H1 (cell line): ENCODE results near the gene MPRIP. TPM values are rescaled to one million over a fixed set of nuclear protein-coding genes. Genes with fewer than 3 reads are reported as not detected.

Source experiments
- CTCF ChIA-PET: fragments of 300-600 bp; sonication (Branson Sonifier 250); formaldehyde crosslinking; loops from one replicate; lab custom pipeline; 2021; ENCODE audit not compliant: partially characterized antibody; lab: Charles Lee
- POLR2A ChIA-PET: fragments of 300-600 bp; sonication (Branson Sonifier 250); formaldehyde crosslinking; loops from one replicate; lab custom pipeline; 2021; ENCODE audit warnings: inconsistent platforms; ENCODE audit not compliant: partially characterized antibody; lab: Charles Lee
- DNase-seq, 2 experiments: peaks; one replicate each; pipeline versions ENCODE4 v3.0.0 to v3.0.0-alpha.2; 2010 to 2022; ENCODE audit warnings: low spot score in 2 of 2, low read depth in 1 of 2, mixed read lengths in 1 of 2
- FAIRE-seq: peaks from 2 replicates; lab custom pipeline; 2011; peaks lifted over from hg19 to GRCh38; lab: Jason Lieb, UNC
- H2AFZ ChIP-seq: 2 replicates; pipeline ENCODE4 v1.8.1; 2012; ENCODE audit warnings: low read length, inconsistent platforms
- H2AK5ac ChIP-seq: 2 replicates; pipeline ENCODE4 v1.6.1; 2013; ENCODE audit warnings: low read depth, low read length
- H2BK120ac ChIP-seq: replicated peaks from 2 replicates; pipeline ENCODE3; 2013; ENCODE audit warnings: low read depth, low read length, inconsistent platforms
- H2BK12ac ChIP-seq: 2 replicates; pipeline ENCODE4 v1.6.1; 2013; ENCODE audit warnings: low read depth, low read length
- H2BK15ac ChIP-seq: 2 replicates; pipeline ENCODE4 v1.6.1; 2013; ENCODE audit warnings: low read length
- H2BK20ac ChIP-seq: 2 replicates; pipeline ENCODE4 v1.6.1; 2013; ENCODE audit warnings: low read length
- H2BK5ac ChIP-seq: 2 replicates; pipeline ENCODE4 v1.6.1; 2013; ENCODE audit warnings: low read depth, low read length
- H3K14ac ChIP-seq: 2 replicates; pipeline ENCODE4 v1.6.1; 2013; ENCODE audit warnings: inconsistent platforms; ENCODE audit not compliant: insufficient read length
- H3K18ac ChIP-seq: 2 replicates; pipeline ENCODE4 v1.6.1; 2013; ENCODE audit warnings: low read length; ENCODE audit errors: extremely low read depth
- H3K23ac ChIP-seq: 2 replicates; pipeline ENCODE4 v1.6.1; 2013; ENCODE audit warnings: inconsistent platforms; ENCODE audit not compliant: insufficient read length
- H3K23me2 ChIP-seq: 2 replicates; pipeline ENCODE4 v1.6.1; 2013; ENCODE audit warnings: low read depth, low read length
- H3K27ac ChIP-seq: 2 replicates; pipeline ENCODE4 v1.6.1; 2011; ENCODE audit warnings: low read depth, low read length, inconsistent platforms
- H3K27me3 ChIP-seq, 4 experiments: replicated peaks in 1 of 4; 1 replicate in 1 of 4; 2 replicates in 3 of 4; pipeline versions ENCODE4 v1.6.1 to v1.8.1; 2011 to 2013; ENCODE audit warnings: low read length in 3 of 4, mild to moderate bottlenecking in 3 of 4, inconsistent platforms in 2 of 4, mixed read lengths in 2 of 4, moderate library complexity in 1 of 4; ENCODE audit not compliant: control insufficient read depth in 3 of 4, insufficient read depth in 3 of 4; ENCODE audit errors: extremely low read depth in 1 of 4
- H3K36me3 ChIP-seq, 4 experiments: 2 replicates each; pipeline versions ENCODE4 v1.6.1 to v1.8.1; 2011 to 2013; ENCODE audit warnings: mild to moderate bottlenecking in 4 of 4, low read length in 3 of 4, moderate library complexity in 2 of 4, control low read depth in 1 of 4, inconsistent platforms in 1 of 4; ENCODE audit not compliant: insufficient read depth in 4 of 4, control insufficient read depth in 2 of 4
- H3K4ac ChIP-seq: replicated peaks from 2 replicates; pipeline ENCODE3; 2013; ENCODE audit warnings: low read length, low read depth, mixed read lengths, inconsistent platforms; ENCODE audit not compliant: insufficient read length
- H3K4me1 ChIP-seq, 4 experiments: replicated peaks in 1 of 4; 1 replicate in 1 of 4; 2 replicates in 3 of 4; pipeline versions ENCODE4 v1.6.1 to v1.8.1; 2011 to 2013; ENCODE audit warnings: low read length in 3 of 4, inconsistent platforms in 2 of 4, mixed read lengths in 1 of 4; ENCODE audit not compliant: insufficient read depth in 4 of 4, control insufficient read depth in 3 of 4
- H3K4me2 ChIP-seq, 2 experiments: 2 replicates each; pipeline versions ENCODE4 v1.6.1 to v1.8.1; 2011 to 2013; ENCODE audit warnings: low read depth in 2 of 2, low read length in 2 of 2, control low read depth in 1 of 2, inconsistent platforms in 1 of 2, mild to moderate bottlenecking in 1 of 2; ENCODE audit not compliant: insufficient read depth in 1 of 2
- H3K4me3 ChIP-seq, 4 experiments: fragments of 200-600, 300-600 bp in 1 of 4; sonication (generic), shearing (Covaris generic), sonication (Bioruptor Twin) in 1 of 4; 2 replicates each; pipeline versions ENCODE4 v1.5.1 to v1.8.1; 2011 to 2016; ENCODE audit warnings: low read length in 4 of 4, low read depth in 3 of 4, control low read depth in 2 of 4, inconsistent platforms in 2 of 4, mild to moderate bottlenecking in 2 of 4, mixed read lengths in 1 of 4, moderate library complexity in 1 of 4; ENCODE audit not compliant: insufficient read depth in 2 of 4; ENCODE audit errors: extremely low read depth in 1 of 4
- H3K56ac ChIP-seq: replicated peaks from 2 replicates; pipeline ENCODE3; 2013; ENCODE audit warnings: low read depth, mild to moderate bottlenecking, mixed read lengths, low read length, inconsistent platforms; ENCODE audit not compliant: insufficient read length
- H3K79me1 ChIP-seq: 2 replicates; pipeline ENCODE4 v1.6.1; 2013; ENCODE audit warnings: low read depth, low read length, control low read depth
- H3K79me2 ChIP-seq, 2 experiments: 2 replicates each; pipeline versions ENCODE4 v1.6.1 to v1.8.1; 2012 to 2013; ENCODE audit warnings: low read length in 2 of 2, mild to moderate bottlenecking in 2 of 2, inconsistent platforms in 1 of 2; ENCODE audit not compliant: insufficient read depth in 2 of 2, control insufficient read depth in 1 of 2
- H3K9ac ChIP-seq, 4 experiments: replicated peaks in 1 of 4; 1 replicate in 1 of 4; 2 replicates in 3 of 4; pipeline versions ENCODE4 v1.6.1 to v1.8.1; 2011 to 2013; ENCODE audit warnings: low read depth in 3 of 4, low read length in 3 of 4, control low read depth in 2 of 4, mild to moderate bottlenecking in 2 of 4, moderate library complexity in 2 of 4, inconsistent platforms in 1 of 4; ENCODE audit errors: extremely low read depth in 1 of 4
- H3K9me3 ChIP-seq, 2 experiments: 2 replicates each; pipeline versions ENCODE4 v1.6.1 to v1.8.1; 2012 to 2013; ENCODE audit warnings: mild to moderate bottlenecking in 2 of 2, moderate library complexity in 2 of 2, control low read depth in 1 of 2, inconsistent platforms in 1 of 2, low read depth in 1 of 2, low read length in 1 of 2, mixed read lengths in 1 of 2; ENCODE audit not compliant: insufficient read depth in 2 of 2
- H4K20me1 ChIP-seq, 2 experiments: replicated peaks in 1 of 2; 2 replicates each; pipeline versions ENCODE3 to v1.8.1; 2011 to 2013; ENCODE audit warnings: inconsistent platforms in 2 of 2, low read length in 2 of 2, mild to moderate bottlenecking in 1 of 2; ENCODE audit not compliant: insufficient read depth in 2 of 2, control insufficient read depth in 1 of 2
- H4K5ac ChIP-seq: 2 replicates; pipeline ENCODE4 v1.6.1; 2013; ENCODE audit warnings: low read length, low read depth, mixed read lengths, inconsistent platforms; ENCODE audit not compliant: insufficient read length
- H4K8ac ChIP-seq: 2 replicates; pipeline ENCODE4 v1.8.0; 2013; ENCODE audit warnings: mild to moderate bottlenecking, moderate library complexity, low read length, inconsistent platforms; ENCODE audit not compliant: insufficient read depth; ENCODE audit errors: extremely low read depth
- H4K91ac ChIP-seq: replicated peaks from 2 replicates; pipeline ENCODE3; 2013; ENCODE audit warnings: low read length, mixed read lengths, inconsistent platforms; ENCODE audit not compliant: insufficient read length
- RNF2 ChIP-seq: fragments of 200-900, 300-1000 bp; sonication (generic); IDR thresholded peaks from 2 replicates; pipeline ENCODE4 v1.7.1; 2016; ENCODE audit warnings: borderline replicate concordance, low read depth, mild to moderate bottlenecking, antibody characterized with exemption, low read length; ENCODE audit not compliant: poor library complexity, severe bottlenecking; ENCODE audit errors: missing control alignments
- WGBS, 2 experiments: shearing (Covaris generic) in 1 of 2; methylation state at CpG; one replicate each; pipeline versions ENCODE4 v1.1.6 to v1.1.7; 2013 to 2015; ENCODE audit warnings: low lambda C conversion rate in 2 of 2, mixed read lengths in 2 of 2, inconsistent platforms in 1 of 2, low coverage in 1 of 2, missing lambda C conversion rate in 1 of 2; ENCODE audit not compliant: insufficient replicate concordance in 2 of 2, insufficient coverage in 1 of 2, insufficient read length in 1 of 2; ENCODE audit errors: extremely low coverage in 1 of 2, missing lambda C conversion rate in 1 of 2; 5-methylcytosine and 5-hydroxymethylcytosine counted together
- polyA plus RNA-seq, 7 experiments: library from polyadenylated mRNA; depleted of rRNA in 3 of 7; stranded (reverse) in 5 of 7; unstranded in 2 of 7; fragments of >200 nt in 5 of 7; fragments of 200-250 nt in 2 of 7; gene quantifications; 1 replicate in 5 of 7; 2 replicates in 1 of 7; 4 replicates in 1 of 7; pipeline versions ENCODE4 v1.2.1 to v1.2.3, GENCODE V29; 2011 to 2013; ENCODE audit warnings: missing spikeins in 2 of 7, mixed read lengths in 2 of 7
- total RNA-seq: library from RNA; stranded (reverse); fragmentation: NEBNext Ultra II Directional; extraction: Animal tissue kit (Norgen Biotek cat#: 25700); gene quantifications from 2 replicates; pipeline ENCODE4 v1.2.1, GENCODE V29; 2021

The MPRIP gene
- total and polyA plus RNA-seq, 2 of the 8 experiments (the other 6 are each of a cell fraction or from before 2014, with no cell fraction given), result 48.6 to 146 TPM

GRCh38 chr17:17018612-17019429 is 23.4 kb upstream of the MPRIP start:
- H2BK5ac ChIP-seq, result peak overlapping the region; percentile 21; the same call in 1 of the 2 replicates
- H3K9me3 ChIP-seq, result no peaks in the 10 kb centered on the region
- H2BK12ac ChIP-seq, result peak overlapping the region; percentile 39; the same call in 1 of the 2 replicates
- no peak overlapping the region for H2BK20ac ChIP-seq
- H3K18ac ChIP-seq, result no peak overlapping the region; the same call in 1 of the 2 replicates
- no peaks in the 10 kb centered on the region for H4K20me1 ChIP-seq
- no peaks in the 10 kb centered on the region for H3K36me3 ChIP-seq
- H3K4ac ChIP-seq, result no peak overlapping the region
- no peak overlapping the region for H3K56ac ChIP-seq
- H3K27ac ChIP-seq, result no peak overlapping the region
- no peak overlapping the region for H4K5ac ChIP-seq
- 88% methylated on average over 10 of the region's 10 CpGs; no CpG with 5 or more reads in 1 of the 2 experiments for WGBS, 2 experiments
- CTCF ChIA-PET, result interaction anchor here (0.6 to 1.7 kb wide), 6 partner anchors 9 to 43 kb away, joined by 3 to 5 read pairs (median 4); no protein-coding TSS in a partner anchor
- no peak for TF ChIP-seq RNF2
- TF ChIP-seq, all 59 proteins: peak for 0
- no peak overlapping the region for H3K23ac ChIP-seq
- H3K4me3 ChIP-seq, result no peak overlapping the region
- no peak overlapping the region for H2BK15ac ChIP-seq
- no peak overlapping the region for H3K14ac ChIP-seq
- no peaks in the 10 kb centered on the region for H3K79me1 ChIP-seq
- H3K27me3 ChIP-seq, result no peaks in the 10 kb centered on the region
- H3K79me2 ChIP-seq, result no peaks in the 10 kb centered on the region
- no peaks in the 10 kb centered on the region; a peak in 3 of 7 replicates for H3K4me1 ChIP-seq
- no peak overlapping the region for H2AK5ac ChIP-seq
- no peak overlapping the region for H3K4me2 ChIP-seq
- FAIRE-seq (no peak), DNase-seq (no peak)
- no peak overlapping the region for H3K9ac ChIP-seq
- H4K91ac ChIP-seq, result no peak overlapping the region
- H2AFZ ChIP-seq, result no peak overlapping the region
- H2BK120ac ChIP-seq, result no peak overlapping the region
- H3K23me2 ChIP-seq, result no peaks in the 10 kb centered on the region
- POLR2A ChIA-PET, result no interaction called here
- H4K8ac ChIP-seq, result no peak overlapping the region
